Karpas-422 (cell line): ENCODE data around the gene ADPRH. TPM values are rescaled to one million over a fixed set of nuclear protein-coding genes. Genes with fewer than 3 reads are reported as not detected.
"Not testable (repeated sequence)": the region's sequence is repeated elsewhere in the genome, so short reads cannot be mapped to it uniquely, and the experiment has no call there.

ENCODE experiments used
- DNase-seq: peaks from one replicate; pipeline ENCODE4 v3.0.0-alpha.2; 2015
- H2AFZ ChIP-seq: fragments of 200-600 bp; sonication (generic); 2 replicates; pipeline ENCODE4 v1.6.1; 2014; ENCODE audit warnings: antibody characterized with exemption, low read length, mixed read lengths
- H3K27ac ChIP-seq: fragments of 200-600 bp; sonication (generic); 2 replicates; pipeline ENCODE4 v1.5.1; 2014; ENCODE audit warnings: mild to moderate bottlenecking, low read length, moderate library complexity
- H3K27me3 ChIP-seq: fragments of 200-600 bp; sonication (generic); 2 replicates; pipeline ENCODE4 v1.6.1; 2014; ENCODE audit warnings: low read length, mixed read lengths
- H3K36me3 ChIP-seq: fragments of 200-600 bp; sonication (generic); 2 replicates; pipeline ENCODE4 v1.6.1; 2014; ENCODE audit warnings: low read length, mixed read lengths; ENCODE audit not compliant: insufficient read depth
- H3K4me1 ChIP-seq: fragments of 200-600 bp; sonication (generic); 2 replicates; pipeline ENCODE4 v1.6.1; 2014; ENCODE audit warnings: mild to moderate bottlenecking, low read length, mixed read lengths
- H3K4me2 ChIP-seq: fragments of 200-600 bp; sonication (generic); 2 replicates; pipeline ENCODE4 v1.6.1; 2014; ENCODE audit warnings: low read length, low read depth, mild to moderate bottlenecking; ENCODE audit not compliant: poor library complexity, severe bottlenecking
- H3K4me3 ChIP-seq: fragments of 200-600 bp; sonication (generic); 2 replicates; pipeline ENCODE4 v1.5.1; 2014; ENCODE audit warnings: mild to moderate bottlenecking, antibody characterized with exemption, low read length, mixed read lengths
- H3K79me2 ChIP-seq: fragments of 200-600 bp; sonication (generic); 2 replicates; pipeline ENCODE4 v1.6.1; 2014; ENCODE audit warnings: mild to moderate bottlenecking, low read length, mixed read lengths
- H3K9ac ChIP-seq: fragments of 200-600 bp; sonication (generic); 2 replicates; pipeline ENCODE4 v1.6.0; 2014; ENCODE audit warnings: low read length
- H3K9me2 ChIP-seq: fragments of 200-600 bp; sonication (generic), shearing (Covaris generic); replicated peaks from 2 replicates; pipeline ENCODE4 v1.6.0; 2014; ENCODE audit warnings: mild to moderate bottlenecking, low read length, moderate library complexity; ENCODE audit not compliant: insufficient read depth
- H3K9me3 ChIP-seq: fragments of 300-700, 200-600 bp; sonication (generic); 2 replicates; pipeline ENCODE4 v1.6.1; 2014; ENCODE audit warnings: low read length, mixed read lengths
- H4K20me1 ChIP-seq: fragments of 200-600 bp; sonication (generic); 2 replicates; pipeline ENCODE4 v1.6.1; 2014; ENCODE audit warnings: mild to moderate bottlenecking, antibody characterized with exemption, low read length, low read depth; ENCODE audit not compliant: insufficient read depth
- total RNA-seq: library from RNA; depleted of rRNA; stranded (reverse); fragments of >200 nt; shearing (Covaris generic); gene quantifications from 2 replicates; pipeline ENCODE4 v1.2.3, GENCODE V29; 2014; ENCODE audit warnings: low replicate concordance

ADPRH gene
- total RNA-seq, 1 experiment from 2014 or later: 2.9 TPM

GRCh38 chr3:119542168-119542767 is 37.0 kb upstream of the ADPRH start:
- DNase-seq: peak; percentile 39
- Histone ChIP-seq H3K9me3 (no peaks in the 10 kb centered on the region), H3K4me2 (no peak overlapping the region), H4K20me1 (no peaks in the 10 kb centered on the region), H3K36me3 (no peaks in the 10 kb centered on the region), H3K27ac (no peak overlapping the region), H3K4me3 (no peak overlapping the region), H3K4me1 (no peaks in the 10 kb centered on the region), H2AFZ (no peak overlapping the region), H3K9ac (no peak overlapping the region), H3K27me3 (no peaks in the 10 kb centered on the region), H3K79me2 (no peaks in the 10 kb centered on the region), H3K9me2 (no peaks in the 10 kb centered on the region)

GRCh38 chr3:119543147-119543546 is 36.1 kb upstream of the ADPRH start:
- no peak overlapping the region for H3K27ac ChIP-seq
- no peak overlapping the region for H2AFZ ChIP-seq
- H3K9me3 ChIP-seq: no peaks in the 10 kb centered on the region
- no peaks in the 10 kb centered on the region for H3K79me2 ChIP-seq
- peak; percentile 11 for DNase-seq
- H3K4me2 ChIP-seq: no peak overlapping the region
- no peaks in the 10 kb centered on the region for H4K20me1 ChIP-seq
- no peak overlapping the region for H3K4me3 ChIP-seq
- H3K9ac ChIP-seq: no peak overlapping the region
- no peaks in the 10 kb centered on the region for H3K4me1 ChIP-seq
- H3K9me2 ChIP-seq: no peaks in the 10 kb centered on the region
- H3K27me3 ChIP-seq: no peaks in the 10 kb centered on the region
- H3K36me3 ChIP-seq: no peaks in the 10 kb centered on the region

- Histone ChIP-seq H3K4me2 (no peak overlapping the region), H3K9ac (no peak overlapping the region), H3K27ac (no peak overlapping the region), H4K20me1 (no peaks in the 10 kb centered on the region), H3K9me2 (no peaks in the 10 kb centered on the region), H3K4me1 (peaks cover 15% of the 10 kb centered on the region), H2AFZ (no peak overlapping the region), H3K27me3 (no peaks in the 10 kb centered on the region), H3K9me3 (no peaks in the 10 kb centered on the region), H3K36me3 (no peaks in the 10 kb centered on the region), H3K4me3 (no peak overlapping the region), H3K79me2 (no peaks in the 10 kb centered on the region)
- DNase-seq: peak; percentile 37
Measured at GRCh38 chr3:119547227-119547626, 32.1 kb upstream of the ADPRH start.

- Histone ChIP-seq H3K36me3 (no peaks in the 10 kb centered on the region), H3K9me3 (no peaks in the 10 kb centered on the region), H3K9ac (no peak overlapping the region), H4K20me1 (no peaks in the 10 kb centered on the region), H2AFZ (no peak overlapping the region), H3K4me2 (no peak overlapping the region), H3K9me2 (no peaks in the 10 kb centered on the region), H3K4me1 (peaks cover 15% of the 10 kb centered on the region), H3K79me2 (no peaks in the 10 kb centered on the region), H3K27ac (no peak overlapping the region), H3K4me3 (no peak overlapping the region), H3K27me3 (no peaks in the 10 kb centered on the region)
- DNase-seq: no peak
Measured at GRCh38 chr3:119548341-119548740, 31.0 kb upstream of the ADPRH start.

- Histone ChIP-seq H3K4me3 (no peak overlapping the region), H3K4me2 (peak overlapping the region; percentile 35), H3K79me2 (no peaks in the 10 kb centered on the region), H4K20me1 (no peaks in the 10 kb centered on the region), H3K9me3 (no peaks in the 10 kb centered on the region), H3K36me3 (no peaks in the 10 kb centered on the region), H3K9me2 (no peaks in the 10 kb centered on the region), H2AFZ (peak overlapping the region; percentile 27; the same call in 1 of the 2 replicates), H3K27ac (no peak overlapping the region), H3K4me1 (peaks cover 20% of the 10 kb centered on the region), H3K27me3 (no peaks in the 10 kb centered on the region), H3K9ac (no peak overlapping the region)
- peak; percentile 53 for DNase-seq
Measured at GRCh38 chr3:119550192-119550910, 28.9 kb upstream of the ADPRH start.

- no peak overlapping the region for H3K4me3 ChIP-seq
Measured at GRCh38 chr3:119551598-119551997, 27.7 kb upstream of the ADPRH start.

GRCh38 chr3:119552928-119553327 is 26.4 kb upstream of the ADPRH start:
- not testable (repeated sequence) for H3K36me3 ChIP-seq, H3K27ac ChIP-seq, DNase-seq, H3K27me3 ChIP-seq, H3K4me3 ChIP-seq, H3K9me3 ChIP-seq, H4K20me1 ChIP-seq, H3K4me2 ChIP-seq, H3K9me2 ChIP-seq, H2AFZ ChIP-seq, H3K79me2 ChIP-seq, H3K9ac ChIP-seq
- H3K4me1 ChIP-seq: peaks cover 31% of the 10 kb centered on the region

More at GRCh38 chr3:119551598-119551997, 27.7 kb upstream of the ADPRH start:
- H2AFZ ChIP-seq: no peak overlapping the region
- no peaks in the 10 kb centered on the region for H4K20me1 ChIP-seq
- H3K9me2 ChIP-seq: no peaks in the 10 kb centered on the region
- no peak for DNase-seq
- peaks cover 23% of the 10 kb centered on the region for H3K4me1 ChIP-seq
- no peaks in the 10 kb centered on the region for H3K79me2 ChIP-seq
- H3K27me3 ChIP-seq: no peaks in the 10 kb centered on the region
- H3K36me3 ChIP-seq: no peaks in the 10 kb centered on the region
- no peak overlapping the region for H3K9ac ChIP-seq
- no peak overlapping the region for H3K4me2 ChIP-seq
- H3K9me3 ChIP-seq: no peaks in the 10 kb centered on the region
- H3K27ac ChIP-seq: no peak overlapping the region

- no peak overlapping the region for H3K27ac ChIP-seq
- no peaks in the 10 kb centered on the region for H3K9me3 ChIP-seq
- H3K4me2 ChIP-seq: no peak overlapping the region
- H3K9ac ChIP-seq: no peak overlapping the region
- H3K79me2 ChIP-seq: no peaks in the 10 kb centered on the region
- H3K4me1 ChIP-seq: peaks cover 32% of the 10 kb centered on the region
- no peaks in the 10 kb centered on the region for H3K27me3 ChIP-seq
- no peaks in the 10 kb centered on the region for H3K9me2 ChIP-seq
- no peak overlapping the region for H3K4me3 ChIP-seq
- H3K36me3 ChIP-seq: no peaks in the 10 kb centered on the region
- no peak overlapping the region for H2AFZ ChIP-seq
- no peaks in the 10 kb centered on the region for H4K20me1 ChIP-seq
- DNase-seq: no peak
Measured at GRCh38 chr3:119553823-119554415, 25.4 kb upstream of the ADPRH start.
